ENCODE results near the gene TRERF1.

TRERF1 gene

GRCh38 chr6:42300701-42301100 lies 151.0 kb downstream of the TRERF1 start:
- no peak for DNase-seq

GRCh38 chr6:42300185-42300584 lies 151.5 kb downstream of the TRERF1 start:
- DNase-seq: no peak

GRCh38 chr6:42297661-42298060 lies 154.1 kb downstream of the TRERF1 start:
- DNase-seq: no peak

- DNase-seq: no peak
Measured at GRCh38 chr6:42296614-42297013, 155.1 kb downstream of the TRERF1 start.

- DNase-seq: no peak
Measured at GRCh38 chr6:42295677-42296076, 156.0 kb downstream of the TRERF1 start.

- DNase-seq: no peak
Measured at GRCh38 chr6:42295181-42295580, 156.5 kb downstream of the TRERF1 start.

GRCh38 chr6:42294759-42295158 lies 157.0 kb downstream of the TRERF1 start:
- DNase-seq: no peak

- no peak for DNase-seq
Measured at GRCh38 chr6:42293386-42293977, 158.2 kb downstream of the TRERF1 start.

- DNase-seq: no peak
Measured at GRCh38 chr6:42292004-42292740, 159.6 kb downstream of the TRERF1 start.

GRCh38 chr6:42287756-42288155 lies 164.0 kb downstream of the TRERF1 start:
- DNase-seq: no peak

- DNase-seq: no peak
Measured at GRCh38 chr6:42281570-42281969, 170.2 kb downstream of the TRERF1 start.

- DNase-seq: no peak
Measured at GRCh38 chr6:42280966-42281533, 170.7 kb downstream of the TRERF1 start.

- no peak for DNase-seq
Measured at GRCh38 chr6:42279966-42280629, 171.6 kb downstream of the TRERF1 start.

GRCh38 chr6:42279144-42279781 lies 172.5 kb downstream of the TRERF1 start:
- DNase-seq: no peak

GRCh38 chr6:42278131-42278853 lies 173.4 kb downstream of the TRERF1 start:
- DNase-seq: no peak

GRCh38 chr6:42276034-42276890 lies 175.5 kb downstream of the TRERF1 start:
- DNase-seq: no peak

GRCh38 chr6:42275376-42276033 lies 176.2 kb downstream of the TRERF1 start:
- DNase-seq: no peak

GRCh38 chr6:42274898-42275297 lies 176.8 kb downstream of the TRERF1 start:
- no peak for DNase-seq

GRCh38 chr6:42271834-42272805 lies 179.6 kb downstream of the TRERF1 start:
- DNase-seq: no peak

GRCh38 chr6:42269974-42270510 lies 181.7 kb downstream of the TRERF1 start:
- DNase-seq: no peak
